DMS153 treated with DMSO at 0.1 percent for 48 hours (cell line): ENCODE results near the gene SUPV3L1.
A peak's percentile ranks its signal among the peaks of the same experiment; 100 is the strongest.

Experiments
- DNase-seq: peaks from one replicate; lab custom pipeline; 2025; ENCODE audit not compliant: unreplicated experiment; lab: John Stamatoyannopoulos, UW

Gene SUPV3L1

GRCh38 chr10:69201045-69201444 is 21.0 kb downstream of the SUPV3L1 start:
- no peak for DNase-seq

GRCh38 chr10:69202332-69202731 is 22.3 kb downstream of the SUPV3L1 start:
- no peak for DNase-seq

- no peak for DNase-seq
Measured at GRCh38 chr10:69208761-69209160, 28.7 kb downstream of the SUPV3L1 start.

- DNase-seq, result no peak
Measured at GRCh38 chr10:69209787-69210484, 29.9 kb downstream of the SUPV3L1 start.

GRCh38 chr10:69211104-69211503 is 31.1 kb downstream of the SUPV3L1 start:
- DNase-seq, result no peak

GRCh38 chr10:69211524-69211923 is 31.5 kb downstream of the SUPV3L1 start:
- DNase-seq, result no peak

DNA sequence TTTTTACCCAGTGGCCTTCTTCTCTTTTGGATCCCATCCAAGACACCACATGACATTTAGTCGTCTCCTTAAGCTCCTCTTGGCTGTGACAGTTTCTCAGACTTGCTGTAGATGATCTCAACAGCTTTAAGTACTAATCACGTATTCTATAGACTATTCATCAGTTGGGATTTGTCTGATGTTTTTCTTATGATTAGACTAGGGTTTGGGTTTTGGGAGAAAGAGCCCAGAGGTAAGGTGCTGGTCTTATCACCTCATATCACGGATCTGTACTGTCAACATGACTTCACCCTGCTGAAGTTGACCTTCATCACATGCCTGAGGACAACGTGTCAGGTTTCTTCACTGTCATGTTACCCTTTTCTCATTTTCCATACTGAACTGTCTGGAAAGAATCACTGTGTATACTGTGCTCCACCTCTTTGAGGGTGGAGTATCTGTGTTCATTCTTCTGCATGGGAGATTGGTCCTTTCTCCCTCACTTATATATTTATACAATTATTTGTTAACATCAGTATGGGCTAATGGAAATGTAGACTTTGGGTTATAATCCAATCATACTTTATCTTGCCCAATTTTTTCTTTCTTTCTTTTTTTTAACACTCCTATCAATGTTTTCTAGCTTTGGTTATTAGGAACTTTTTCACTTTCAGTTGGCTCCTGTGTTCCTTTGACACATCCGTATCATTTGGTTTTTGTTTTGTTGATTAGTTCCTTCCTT is 33.7 kb downstream of the SUPV3L1 start:
- DNase-seq, result no peak

DNA sequence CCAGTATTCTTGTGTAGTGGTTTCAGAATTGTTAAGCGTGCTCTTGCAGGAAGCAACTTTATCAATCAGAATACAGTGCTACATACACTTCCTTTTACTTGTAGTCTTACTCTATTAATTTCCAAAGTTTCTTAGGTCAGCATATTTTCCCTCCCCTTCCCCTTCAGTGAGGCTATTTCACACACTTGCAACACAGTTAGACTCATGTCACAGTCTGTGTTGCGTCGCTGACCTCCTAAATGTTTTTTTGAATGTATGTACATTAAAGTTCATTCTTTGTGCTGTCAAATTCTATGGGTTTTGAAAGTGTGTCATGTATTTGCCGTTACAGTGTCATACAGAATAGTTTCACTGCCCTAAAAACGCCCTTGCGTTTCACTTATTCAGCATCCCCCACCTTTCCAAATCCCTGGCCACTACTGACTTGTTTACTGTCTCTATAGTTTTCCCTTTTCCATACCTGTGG is 34.7 kb downstream of the SUPV3L1 start:
- no peak for DNase-seq

DNA sequence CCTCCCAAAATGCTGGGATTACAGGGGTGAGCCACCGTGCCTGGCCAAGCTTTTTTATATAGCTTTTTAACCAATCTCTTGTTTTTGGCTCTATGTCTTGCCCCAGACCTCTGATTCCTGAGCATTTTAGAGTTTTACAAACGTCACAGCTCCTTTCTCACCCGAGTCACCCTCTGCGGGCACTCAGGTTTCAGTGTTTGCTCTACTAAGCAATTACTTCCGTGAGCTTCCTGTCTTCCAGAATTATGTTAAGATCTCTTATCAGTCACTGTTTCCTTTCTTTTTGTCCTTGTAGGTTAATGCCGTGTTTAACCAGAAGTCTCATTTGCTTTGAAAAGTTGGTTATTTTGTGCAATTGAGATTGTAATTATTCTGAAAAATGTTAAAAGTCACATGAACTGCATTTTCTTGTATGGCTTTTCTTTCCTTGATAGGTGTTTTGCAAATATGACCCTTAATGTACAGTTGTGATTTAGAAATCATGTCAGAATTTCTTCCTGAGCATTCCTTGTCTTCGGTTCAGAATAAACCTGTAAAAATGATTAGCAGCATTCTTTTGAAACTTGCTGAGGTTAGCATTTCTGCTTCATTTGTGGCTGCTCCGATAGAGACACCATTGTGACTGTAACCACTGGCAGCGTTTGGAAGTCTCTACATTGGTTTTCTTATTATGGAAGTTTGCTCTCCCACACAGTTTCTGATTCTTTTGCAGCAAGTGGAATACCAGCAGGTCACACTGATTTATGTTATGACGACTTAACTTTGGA is 35.6 kb downstream of the SUPV3L1 start:
- no peak for DNase-seq

GRCh38 chr10:69216577-69217118 is 36.6 kb downstream of the SUPV3L1 start:
- DNase-seq, result no peak

GRCh38 chr10:69217119-69217754 is 37.2 kb downstream of the SUPV3L1 start:
- no peak for DNase-seq

DNA sequence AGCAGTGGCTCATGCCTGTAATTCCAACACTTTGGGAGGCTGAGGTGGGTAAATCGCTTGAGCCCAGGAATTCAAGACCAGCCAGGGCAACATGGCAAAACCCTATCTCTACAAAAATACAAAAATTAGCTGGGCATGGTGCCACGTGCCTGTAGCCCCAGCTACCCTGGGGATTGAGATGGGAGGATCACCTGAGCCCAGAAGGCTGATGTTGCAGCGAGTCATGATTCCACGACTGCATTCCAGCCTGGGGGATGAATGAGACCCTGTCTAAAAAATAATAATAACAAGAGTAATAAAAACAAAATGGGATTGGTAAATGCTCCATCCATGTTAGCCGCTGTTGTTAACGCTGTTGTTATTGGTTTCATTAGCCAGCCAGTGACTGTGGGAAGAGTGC is 38.8 kb downstream of the SUPV3L1 start:
- DNase-seq, result no peak

- no peak for DNase-seq
Measured at GRCh38 chr10:69220041-69220451, 40.0 kb downstream of the SUPV3L1 start, which contains the start of gene HKDC1. Gene HKDC1 (plus strand): TSS chr10:69220332. CDS start chr10:69220436, 104 bp downstream.

DNA sequence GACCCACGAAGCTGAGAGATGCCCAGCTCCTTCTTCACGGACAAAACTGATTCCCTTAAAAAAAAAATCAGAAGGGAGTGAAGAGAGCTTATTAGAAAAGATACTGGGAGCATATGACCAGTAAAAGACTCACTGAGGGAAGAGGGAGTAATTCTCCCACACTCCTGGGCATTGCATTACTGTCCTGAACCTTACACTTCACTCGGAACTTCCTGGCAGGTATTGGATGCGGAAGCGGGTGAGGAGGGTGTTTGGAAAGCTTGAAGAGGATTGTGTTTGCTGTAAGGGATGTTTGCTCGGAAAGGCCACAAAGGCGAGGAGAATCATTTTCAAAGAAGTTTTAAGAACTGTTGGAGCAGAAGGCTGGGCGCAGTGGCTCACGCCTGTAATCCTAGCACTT is 40.5 kb downstream of the SUPV3L1 start:
- DNase-seq, result no peak

DNA sequence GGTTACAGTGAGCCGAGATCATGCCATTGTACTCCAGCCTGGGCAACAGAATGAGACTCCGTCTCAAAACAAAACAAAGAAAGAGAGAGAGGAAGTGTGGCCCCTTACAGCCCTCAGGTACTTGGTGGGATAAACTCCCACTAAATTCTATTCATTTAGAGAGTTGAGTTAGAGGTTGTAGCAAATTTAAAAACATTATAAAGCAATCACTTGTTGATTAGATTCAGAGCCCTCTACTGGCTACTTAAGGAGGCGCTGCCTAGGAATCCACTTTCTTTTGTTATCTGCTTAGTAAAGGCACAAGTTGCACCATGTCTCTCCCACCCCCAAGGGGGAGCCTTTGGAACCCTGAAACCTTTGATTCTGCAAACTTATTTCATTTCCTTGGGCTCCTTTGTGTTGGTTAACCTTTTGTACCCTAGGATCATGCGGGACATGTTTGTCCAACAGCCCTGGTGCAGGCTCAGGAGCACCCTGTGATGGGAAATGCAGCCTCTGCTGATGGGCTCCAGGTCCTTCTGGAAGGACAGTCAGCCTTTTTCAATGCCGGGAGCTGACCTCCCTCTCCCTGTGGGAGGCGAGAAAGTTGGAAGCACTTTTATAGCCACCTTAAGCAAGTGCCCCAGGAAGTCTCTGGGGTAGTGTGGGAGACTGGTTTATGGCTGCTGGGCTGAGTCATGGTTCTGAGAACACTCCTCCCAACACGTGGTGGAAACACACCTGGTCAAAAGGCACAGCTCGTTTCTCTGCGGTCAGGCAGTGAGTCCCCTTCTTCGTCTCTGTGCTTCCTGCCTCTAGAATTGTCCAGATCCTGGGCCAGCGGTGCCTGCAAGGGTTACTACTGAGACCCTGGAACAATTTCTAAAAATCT is 42.4 kb downstream of the SUPV3L1 start:
- peak; percentile 9 for DNase-seq

DNA sequence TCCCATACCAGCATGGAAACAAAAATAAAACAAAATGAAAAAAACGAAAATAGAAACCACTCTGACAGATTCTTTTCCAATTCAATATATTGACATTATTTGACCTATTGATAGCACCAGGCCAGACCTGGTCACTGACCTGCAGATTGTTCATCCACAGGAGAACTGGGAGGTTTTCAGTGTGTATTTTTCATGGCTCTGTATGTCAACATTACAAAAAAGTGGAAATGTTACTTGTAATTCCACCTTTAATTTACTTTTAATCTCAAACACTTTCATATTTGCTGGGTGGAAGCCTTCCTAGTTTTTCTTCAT is 43.0 kb downstream of the SUPV3L1 start:
- no peak for DNase-seq

DNA sequence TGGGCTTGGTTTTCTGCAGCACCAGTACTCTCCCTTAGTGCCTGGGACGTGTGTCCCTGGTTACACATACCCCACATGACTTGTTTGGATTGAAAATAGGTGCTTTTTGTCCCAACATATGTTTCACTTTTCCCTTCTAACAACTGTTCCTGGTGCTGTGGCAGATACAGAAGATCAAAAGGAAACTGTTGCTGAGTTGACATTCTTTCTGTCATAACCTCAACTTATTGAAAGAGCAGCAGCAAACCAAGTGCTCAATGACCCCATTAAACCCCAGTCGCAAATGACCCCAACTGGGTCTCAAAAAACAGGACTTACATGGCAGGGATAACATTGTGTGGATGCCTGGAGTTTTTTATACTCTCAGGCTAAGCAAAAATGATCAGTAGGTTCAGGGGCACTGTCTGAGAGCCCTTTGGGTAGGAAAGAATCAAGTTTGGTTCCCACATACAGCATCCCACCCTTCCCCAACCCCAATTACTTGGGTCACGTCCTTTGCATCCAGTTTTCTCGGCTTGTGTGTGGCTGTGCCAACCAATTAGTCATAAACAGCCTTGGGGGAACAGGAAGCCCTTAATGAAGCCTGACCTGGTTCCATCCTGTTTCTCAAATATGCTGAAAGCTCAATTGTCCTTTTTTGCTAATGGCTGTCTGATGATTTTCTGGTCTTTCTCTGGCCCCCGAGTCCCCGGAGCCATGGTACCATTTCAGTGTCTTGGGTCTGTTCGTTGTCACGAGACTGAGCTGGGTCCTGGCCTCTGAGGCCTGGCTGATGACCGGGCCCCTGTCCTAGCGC is 45.0 kb downstream of the SUPV3L1 start:
- DNase-seq, result no peak

DNA sequence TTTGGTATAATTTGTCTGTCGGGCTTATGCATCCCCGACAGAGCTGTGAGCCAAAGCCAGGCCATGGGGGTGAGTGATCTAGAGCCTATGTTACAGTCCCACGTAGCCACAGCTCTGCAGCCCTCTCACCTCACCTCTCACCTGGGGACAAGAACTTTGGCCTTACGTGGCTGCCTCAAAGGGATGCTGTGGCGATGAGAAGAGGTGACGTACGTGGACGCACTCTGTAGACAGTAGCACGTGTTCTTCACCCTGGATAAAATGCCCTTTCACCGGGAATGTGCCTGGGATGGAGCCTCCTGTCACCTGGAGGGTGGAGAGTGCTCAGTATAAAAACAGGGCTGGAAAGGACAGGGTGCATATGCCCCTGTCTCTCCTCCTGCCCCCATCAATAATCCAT is 45.6 kb downstream of the SUPV3L1 start:
- DNase-seq, result no peak

- DNase-seq, result no peak
Measured at GRCh38 chr10:69226919-69227450, 47.0 kb downstream of the SUPV3L1 start.
